Lower leg skin (tissue), 4 donors: ENCODE measurements around the gene SBNO2. TPM values are rescaled to one million over a fixed set of nuclear protein-coding genes. Genes with fewer than 3 reads are reported as not detected.

Experiments
- DNase-seq, 2 donors: peaks; one replicate each; pipeline ENCODE4 v3.0.0-alpha.2; 2019; ENCODE audit warnings: low spot score in 2 of 2
- H3K4me3 ChIP-seq: fragments of 200-600 bp; sonication (generic); 2 replicates; pipeline ENCODE4 v1.5.1; 2017; ENCODE audit warnings: mild to moderate bottlenecking, low read depth; ENCODE audit not compliant: poor library complexity, severe bottlenecking
- POLR2A ChIP-seq, 2 donors: fragments of 450-650 bp; IDR thresholded peaks; one replicate each; pipeline ENCODE4 v1.6.1; 2016 to 2017; ENCODE audit warnings: antibody characterized with exemption in 2 of 2, mild to moderate bottlenecking in 1 of 2, moderate library complexity in 1 of 2
- WGBS, 2 donors: methylation state at CpG; one replicate each; pipeline ENCODE4 v1.1.5; 2018; 5-methylcytosine and 5-hydroxymethylcytosine counted together
- intact Hi-C: fragments of 100-400 bp; cut with DNase I; formaldehyde crosslinking; loops from one replicate; pipeline ENCODE4 v1.15.0; 2023; ENCODE audit warnings: low total_unique reads
- total RNA-seq, 4 donors: library from RNA; depleted of rRNA; stranded (reverse); fragments of >200 nt; gene quantifications; one replicate each; pipeline ENCODE4 v1.1.0, GENCODE V29; 2016
- TF ChIP-seq, protein P1 (sequence below), 3 donors: fragments of 450-650 bp; IDR thresholded peaks; one replicate each; pipeline ENCODE4 v1.5.1; 2016; ENCODE audit warnings: antibody characterized with exemption in 3 of 3, mild to moderate bottlenecking in 3 of 3, moderate library complexity in 2 of 3

The SBNO2 gene
- total RNA-seq, 4 donors from 2014 or later = 54.8 to 68.6 (median 60.3) TPM

DNA sequence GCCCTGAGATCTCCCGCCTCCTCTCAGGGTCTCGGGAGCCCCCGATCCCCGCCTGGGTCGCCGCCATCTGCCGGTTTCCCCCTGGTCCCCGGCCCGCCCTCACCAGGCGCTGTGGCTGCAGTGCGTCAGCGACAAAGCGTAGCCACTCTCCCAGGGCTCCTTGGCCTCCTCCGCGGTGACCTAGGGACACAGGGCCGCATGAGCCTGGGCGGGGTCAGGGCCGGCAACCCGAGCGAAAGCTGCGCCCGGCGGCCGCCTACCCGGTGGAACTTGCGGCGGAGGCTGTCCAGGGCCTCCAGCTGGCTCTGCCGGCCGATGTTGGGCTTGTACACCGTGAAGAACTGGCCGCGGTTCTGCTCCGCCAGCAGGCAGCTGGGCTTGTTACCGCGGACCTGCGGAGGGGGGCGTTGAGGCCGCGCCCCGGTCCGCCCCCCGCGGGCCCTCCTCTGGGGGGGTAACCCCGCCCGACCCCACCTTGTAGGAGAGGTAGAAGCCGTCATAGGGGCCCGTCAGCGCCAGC is 65.0 kb downstream of the SBNO2 start:
- H3K4me3 ChIP-seq = no peak overlapping the region
- DNase-seq = no peak
- intact Hi-C loops = no loop called here
- 78 to 89% methylated on average over 40 to 47 of the region's 48 CpGs for WGBS, 2 donors
- TF ChIP-seq, protein P1, sequence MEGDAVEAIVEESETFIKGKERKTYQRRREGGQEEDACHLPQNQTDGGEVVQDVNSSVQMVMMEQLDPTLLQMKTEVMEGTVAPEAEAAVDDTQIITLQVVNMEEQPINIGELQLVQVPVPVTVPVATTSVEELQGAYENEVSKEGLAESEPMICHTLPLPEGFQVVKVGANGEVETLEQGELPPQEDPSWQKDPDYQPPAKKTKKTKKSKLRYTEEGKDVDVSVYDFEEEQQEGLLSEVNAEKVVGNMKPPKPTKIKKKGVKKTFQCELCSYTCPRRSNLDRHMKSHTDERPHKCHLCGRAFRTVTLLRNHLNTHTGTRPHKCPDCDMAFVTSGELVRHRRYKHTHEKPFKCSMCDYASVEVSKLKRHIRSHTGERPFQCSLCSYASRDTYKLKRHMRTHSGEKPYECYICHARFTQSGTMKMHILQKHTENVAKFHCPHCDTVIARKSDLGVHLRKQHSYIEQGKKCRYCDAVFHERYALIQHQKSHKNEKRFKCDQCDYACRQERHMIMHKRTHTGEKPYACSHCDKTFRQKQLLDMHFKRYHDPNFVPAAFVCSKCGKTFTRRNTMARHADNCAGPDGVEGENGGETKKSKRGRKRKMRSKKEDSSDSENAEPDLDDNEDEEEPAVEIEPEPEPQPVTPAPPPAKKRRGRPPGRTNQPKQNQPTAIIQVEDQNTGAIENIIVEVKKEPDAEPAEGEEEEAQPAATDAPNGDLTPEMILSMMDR (IDR thresholded peaks at IDR 0.05) = no peak
- no peak for TF ChIP-seq POLR2A (IDR thresholded peaks at IDR 0.05)

DNA sequence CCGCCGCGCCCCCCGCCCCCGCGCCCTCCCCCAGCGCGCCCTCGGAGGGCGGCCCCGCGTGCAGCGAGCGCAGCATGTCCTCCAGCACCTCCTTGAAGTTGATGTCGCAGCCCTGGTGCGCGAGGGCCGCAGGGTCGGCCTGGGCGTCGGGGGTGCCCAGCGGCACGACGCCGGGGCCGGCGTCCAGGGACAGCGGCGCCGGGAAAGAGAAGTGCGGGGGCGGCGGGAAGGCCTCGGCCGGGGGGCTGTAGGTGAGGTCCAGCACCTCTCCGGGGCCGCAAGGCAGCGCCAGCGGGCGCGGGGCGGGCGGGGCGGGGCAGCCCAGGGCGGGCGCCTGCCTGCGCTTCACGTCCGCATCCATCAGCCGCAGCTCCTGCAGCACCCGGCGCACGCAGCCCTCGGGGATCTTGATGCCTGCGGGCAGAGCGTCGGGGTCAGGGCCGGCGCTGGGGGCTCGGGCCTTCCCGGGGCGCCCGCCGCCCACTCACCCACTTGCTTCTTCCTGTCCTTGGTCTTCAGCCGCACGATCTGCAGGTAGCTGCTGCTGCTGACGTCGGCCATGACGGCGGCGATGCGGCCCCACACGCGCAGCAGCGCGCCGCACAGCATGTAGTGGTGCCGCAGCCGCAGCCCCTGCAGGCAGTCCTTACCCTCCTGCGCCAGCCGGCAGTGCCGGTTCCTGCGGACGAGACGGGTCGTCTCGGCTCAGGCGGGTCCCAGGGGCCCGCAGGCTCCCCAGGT is 65.6 kb downstream of the SBNO2 start:
- 94% methylated on average over 58 to 74 of the region's 89 CpGs for WGBS, 2 donors
- TF ChIP-seq, protein P1 (IDR thresholded peaks at IDR 0.05) = no peak
- no peak for TF ChIP-seq POLR2A (IDR thresholded peaks at IDR 0.05)
- intact Hi-C loops = no loop called here
- DNase-seq = no peak
- H3K4me3 ChIP-seq = no peak overlapping the region

DNA sequence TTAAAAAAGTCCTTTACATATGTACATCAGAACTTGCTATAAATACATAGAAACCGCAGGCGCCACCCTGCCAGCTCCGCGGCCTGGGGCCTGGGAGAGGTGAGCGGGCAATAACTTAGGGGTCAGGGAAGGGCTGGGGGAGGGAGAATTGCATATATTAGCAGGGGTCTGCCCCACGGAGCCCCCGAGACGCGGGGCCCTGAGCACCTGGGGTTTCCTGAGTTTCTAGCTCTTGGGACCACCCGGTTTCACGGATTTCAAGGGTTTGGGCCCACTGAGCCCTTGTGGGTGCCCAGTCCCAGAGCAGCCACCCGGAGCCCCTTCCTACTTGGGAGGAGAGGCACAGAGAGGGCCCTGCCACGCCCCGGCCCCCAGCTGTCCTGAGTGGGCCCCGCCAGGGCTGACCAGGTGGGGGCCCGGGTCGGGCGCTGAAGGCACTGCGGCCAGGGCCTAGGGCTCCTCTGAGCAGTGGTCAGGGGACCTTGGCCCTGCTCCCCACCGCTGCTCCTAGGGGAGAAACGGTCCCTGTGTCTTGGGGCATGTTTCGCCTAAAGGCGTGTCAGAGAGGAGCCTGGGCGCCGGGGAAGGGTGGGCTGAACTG is 66.3 kb downstream of the SBNO2 start:
- TF ChIP-seq POLR2A (IDR thresholded peaks at IDR 0.05) = no peak
- no peak for DNase-seq
- intact Hi-C loops = no loop called here
- 87 to 88% methylated on average over 20 to 22 of the region's 25 CpGs for WGBS, 2 donors
- H3K4me3 ChIP-seq = no peak overlapping the region

DNA sequence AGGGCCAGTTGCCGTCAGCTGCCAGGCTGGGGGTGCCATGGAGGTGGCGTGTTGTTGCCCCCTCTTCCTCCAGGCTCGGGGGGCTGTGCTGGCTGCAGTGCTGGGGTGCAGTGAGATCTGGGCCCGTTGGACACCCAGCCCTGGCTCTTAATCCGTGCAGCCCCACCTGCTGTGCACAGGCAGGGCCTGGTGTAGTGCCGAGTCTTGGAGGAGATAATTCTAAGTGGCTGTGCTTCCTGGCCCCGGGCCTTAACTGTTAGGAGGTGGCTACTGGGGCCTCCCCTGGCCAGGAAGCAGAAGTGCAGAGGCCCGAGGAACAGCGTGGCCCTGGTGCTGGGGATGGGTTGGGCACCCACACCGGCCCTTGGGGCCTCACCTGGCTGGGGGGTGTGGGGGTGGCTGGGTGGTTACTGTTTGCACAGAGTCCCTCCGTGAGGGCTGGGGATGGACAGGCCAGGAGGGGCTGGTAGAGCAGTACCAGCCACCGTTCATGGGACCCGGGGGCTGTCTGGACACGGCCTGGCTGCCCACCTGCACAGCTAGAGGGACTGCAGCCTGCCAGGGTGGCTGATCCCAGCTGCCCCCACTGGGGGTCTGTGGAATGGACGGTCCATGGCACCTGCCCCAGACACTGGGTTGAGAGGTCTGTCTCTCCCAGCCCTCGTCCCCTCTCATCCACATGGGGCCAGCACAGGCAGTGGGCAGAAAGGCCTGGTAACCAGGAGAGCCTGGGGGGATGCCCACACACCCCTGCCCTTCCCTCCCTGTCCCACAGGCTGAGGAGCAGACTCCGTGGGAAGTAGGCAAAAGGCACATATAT is 67.0 kb downstream of the SBNO2 start:
- WGBS, 2 donors = 59 to 66% methylated on average over 10 to 13 of the region's 17 CpGs
- intact Hi-C loops = no loop called here
- H3K4me3 ChIP-seq = no peak overlapping the region
- no peak for DNase-seq
- no peak for TF ChIP-seq POLR2A (IDR thresholded peaks at IDR 0.05)
- TF ChIP-seq, protein P1 (IDR thresholded peaks at IDR 0.05) = no peak

DNA sequence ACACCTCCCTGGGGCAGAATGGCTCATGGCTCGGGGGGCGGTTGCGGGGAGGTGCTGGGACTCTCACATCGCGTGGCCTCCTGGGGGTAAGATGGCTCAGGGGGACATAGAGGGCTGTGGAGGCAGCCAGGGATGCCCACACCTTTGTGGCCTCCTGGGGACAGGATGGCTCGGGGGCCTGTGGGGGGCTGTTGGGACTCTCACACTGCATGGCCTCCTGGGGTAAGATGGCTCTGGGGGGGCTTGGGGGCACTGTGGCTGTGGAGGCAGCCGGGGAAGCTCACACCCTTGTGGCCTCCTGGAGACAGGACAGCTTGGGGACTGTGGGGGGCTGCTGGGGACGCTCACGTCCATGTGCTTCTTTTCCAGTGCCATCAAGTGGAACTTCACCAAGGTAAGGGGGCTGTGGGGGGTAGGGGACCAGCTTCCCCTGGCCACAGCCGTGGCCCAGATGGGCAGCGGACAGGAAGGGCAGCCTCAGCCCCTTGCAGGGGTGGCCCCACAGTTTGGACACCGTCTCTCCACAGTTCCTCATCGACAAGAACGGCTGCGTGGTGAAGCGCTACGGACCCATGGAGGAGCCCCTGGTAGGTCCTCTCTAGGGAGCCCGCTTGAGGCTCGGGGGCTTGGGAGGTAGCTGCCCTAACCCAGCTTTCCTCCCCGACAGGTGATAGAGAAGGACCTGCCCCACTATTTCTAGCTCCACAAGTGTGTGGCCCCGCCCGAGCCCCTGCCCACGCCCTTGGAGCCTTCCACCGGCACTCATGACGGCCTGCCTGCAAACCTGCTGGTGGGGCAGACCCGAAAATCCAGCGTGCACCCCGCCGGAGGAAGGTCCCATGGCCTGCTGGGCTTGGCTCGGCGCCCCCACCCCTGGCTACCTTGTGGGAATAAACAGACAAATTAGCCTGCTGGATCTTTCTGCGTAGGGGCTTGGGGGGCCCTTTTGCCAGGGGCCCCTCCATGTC is 67.9 kb downstream of the SBNO2 start:
- H3K4me3 ChIP-seq = no peak overlapping the region
- WGBS, 2 donors = 56 to 72% methylated on average over 21 to 27 of the region's 32 CpGs
- TF ChIP-seq, protein P1 (IDR thresholded peaks at IDR 0.05) = no peak
- no peak for TF ChIP-seq POLR2A (IDR thresholded peaks at IDR 0.05)
- DNase-seq = no peak
- intact Hi-C loops = no loop called here
